A673 (cell line): ENCODE results near the gene SF3B4.

ENCODE experiments used
- EZH2 ChIP-seq: fragments of 200-600 bp; sonication (generic); IDR thresholded peaks from 2 replicates; pipeline ENCODE4 v1.6.1; 2017; ENCODE audit warnings: borderline replicate concordance, low read depth, mild to moderate bottlenecking, mixed read lengths, antibody characterized with exemption, low read length; ENCODE audit not compliant: poor library complexity, severe bottlenecking
- TF ChIP-seq, protein P1 (sequence below): fragments of 300-800, 200-600 bp; sonication (generic); conservative IDR thresholded peaks from 2 replicates; pipeline ENCODE4 v1.5.1; 2017; ENCODE audit warnings: low read depth, mild to moderate bottlenecking, antibody characterized with exemption, low read length, moderate library complexity, mixed read lengths

DNA sequence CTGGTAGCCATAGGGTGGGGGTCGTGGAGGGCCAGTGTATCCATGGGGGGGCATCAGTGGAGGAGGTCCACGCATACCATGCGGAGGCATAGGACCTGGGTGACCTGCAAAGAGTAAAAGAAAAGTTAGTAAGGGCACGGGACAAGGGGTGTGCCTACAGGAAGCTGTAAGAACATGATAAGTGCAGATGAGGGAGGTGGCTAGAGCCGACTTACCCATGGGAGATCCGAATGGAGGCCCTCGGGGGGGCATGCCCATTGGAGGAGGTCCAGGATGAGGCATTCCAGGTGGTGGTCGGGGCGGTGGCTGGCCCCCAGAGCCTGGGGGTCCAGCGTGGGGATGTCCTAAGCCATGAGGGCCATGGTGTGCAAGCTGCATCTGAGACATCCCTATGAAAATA is 4.0 kb downstream of the SF3B4 start:
- TF ChIP-seq EZH2, result no peak
- TF ChIP-seq, protein P1, sequence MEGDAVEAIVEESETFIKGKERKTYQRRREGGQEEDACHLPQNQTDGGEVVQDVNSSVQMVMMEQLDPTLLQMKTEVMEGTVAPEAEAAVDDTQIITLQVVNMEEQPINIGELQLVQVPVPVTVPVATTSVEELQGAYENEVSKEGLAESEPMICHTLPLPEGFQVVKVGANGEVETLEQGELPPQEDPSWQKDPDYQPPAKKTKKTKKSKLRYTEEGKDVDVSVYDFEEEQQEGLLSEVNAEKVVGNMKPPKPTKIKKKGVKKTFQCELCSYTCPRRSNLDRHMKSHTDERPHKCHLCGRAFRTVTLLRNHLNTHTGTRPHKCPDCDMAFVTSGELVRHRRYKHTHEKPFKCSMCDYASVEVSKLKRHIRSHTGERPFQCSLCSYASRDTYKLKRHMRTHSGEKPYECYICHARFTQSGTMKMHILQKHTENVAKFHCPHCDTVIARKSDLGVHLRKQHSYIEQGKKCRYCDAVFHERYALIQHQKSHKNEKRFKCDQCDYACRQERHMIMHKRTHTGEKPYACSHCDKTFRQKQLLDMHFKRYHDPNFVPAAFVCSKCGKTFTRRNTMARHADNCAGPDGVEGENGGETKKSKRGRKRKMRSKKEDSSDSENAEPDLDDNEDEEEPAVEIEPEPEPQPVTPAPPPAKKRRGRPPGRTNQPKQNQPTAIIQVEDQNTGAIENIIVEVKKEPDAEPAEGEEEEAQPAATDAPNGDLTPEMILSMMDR, result no peak
